ENCODE data around the gene PXMP4. TPM values are rescaled to one million over a fixed set of nuclear protein-coding genes. Genes with fewer than 3 reads are reported as not detected.

Gene PXMP4
- total and polyA plus RNA-seq, 12 donors: 4.6 to 14.8 (median 12.0) TPM

GRCh38 chr20:33765592-33765991, 45.5 kb upstream of the PXMP4 start:
- Histone ChIP-seq H3K9me3 (no peaks in the 10 kb centered on the region), H3K36me3 (peaks cover 0 to 80% (median 10%) of the 10 kb centered on the region in 9 donors), H3K4me1 (peaks cover 0 to 3% (median 0%) of the 10 kb centered on the region in 9 donors), H3K4me3 (no peak overlapping the region), H3K27ac (no peak overlapping the region), H3K27me3 (no peaks in the 10 kb centered on the region)
- intact Hi-C loops (cut with DNase I): no loop called here
- ATAC-seq: no peak
- 97 to 98% methylated on average over 5 of the region's 5 CpGs for WGBS, 2 donors
- DNase-seq: no peak
- TF ChIP-seq CTCF (IDR thresholded peaks at IDR 0.05): no peak

GRCh38 chr20:33765099-33765498, 45.0 kb upstream of the PXMP4 start:
- intact Hi-C loops (cut with DNase I): no loop called here
- no peak for TF ChIP-seq CTCF (IDR thresholded peaks at IDR 0.05)
- DNase-seq (no peak), ATAC-seq (no peak)
- Histone ChIP-seq H3K27ac (no peak overlapping the region), H3K27me3 (no peaks in the 10 kb centered on the region), H3K4me1 (no peaks in the 10 kb centered on the region), H3K4me3 (no peak overlapping the region), H3K36me3 (peaks cover 0 to 82% (median 10%) of the 10 kb centered on the region in 9 donors), H3K9me3 (no peaks in the 10 kb centered on the region)
- 86 to 90% methylated on average over 2 of the region's 2 CpGs for WGBS, 2 donors

- 95% methylated on average over 13 of the region's 13 CpGs for WGBS, 2 donors
- peaks cover 0 to 82% (median 14%) of the 10 kb centered on the region in 9 donors for H3K36me3 ChIP-seq
Observed at GRCh38 chr20:33761698-33762250, 41.7 kb upstream of the PXMP4 start.

GRCh38 chr20:33757458-33757857, 37.3 kb upstream of the PXMP4 start:
- H3K27ac ChIP-seq: no peak overlapping the region
- no peaks in the 10 kb centered on the region for H3K27me3 ChIP-seq
- no peak for DNase-seq
- TF ChIP-seq CTCF (IDR thresholded peaks at IDR 0.05): no peak
- ATAC-seq: no peak
- peaks cover 0 to 89% (median 35%) of the 10 kb centered on the region in 9 donors for H3K36me3 ChIP-seq
- intact Hi-C loops (cut with DNase I): no loop called here
- H3K4me3 ChIP-seq: no peak overlapping the region
- peaks cover 0 to 11% (median 4%) of the 10 kb centered on the region in 11 donors for H3K9me3 ChIP-seq
- 89 to 93% methylated on average over 1 of the region's 1 CpG for WGBS, 2 donors
- H3K4me1 ChIP-seq: no peaks in the 10 kb centered on the region

More at GRCh38 chr20:33761698-33762250, 41.7 kb upstream of the PXMP4 start:
- Histone ChIP-seq H3K4me3 (no peak overlapping the region), H3K9me3 (peaks cover 0 to 11% (median 4%) of the 10 kb centered on the region in 11 donors), H3K27me3 (no peaks in the 10 kb centered on the region), H3K4me1 (no peaks in the 10 kb centered on the region), H3K27ac (no peak overlapping the region)
- no peak for DNase-seq
- no peak for ATAC-seq
- intact Hi-C loops (cut with DNase I): no loop called here
- no peak for TF ChIP-seq CTCF (IDR thresholded peaks at IDR 0.05)
